Tibial artery (tissue), 4 donors: ENCODE measurements around the gene ADCY4.
"Not testable (repeated sequence)": the region's sequence is repeated elsewhere in the genome, so short reads cannot be mapped to it uniquely, and the experiment has no call there.

Experiments
- DNase-seq, 2 donors: peaks; one replicate each; pipeline ENCODE4 v3.0.0-alpha.2; 2019
- H3K27ac ChIP-seq, 2 donors: fragments of 200-600 bp; sonication (generic) in 1 of 2; 1 replicate in 1 of 2; 2 replicates in 1 of 2; pipeline ENCODE4 v1.5.1; 2018 to 2019; ENCODE audit warnings: mild to moderate bottlenecking in 1 of 2
- H3K27me3 ChIP-seq, 2 donors: fragments of 200-600 bp; sonication (generic) in 1 of 2; one replicate each; pipeline versions ENCODE4 v1.5.1 to v1.6.0; 2016 to 2019
- H3K36me3 ChIP-seq, 3 donors: fragments of 200-600 bp; sonication (generic) in 2 of 3; one replicate each; pipeline ENCODE4 v1.5.1; 2016 to 2019; ENCODE audit warnings: mild to moderate bottlenecking in 2 of 3
- H3K4me1 ChIP-seq, 4 donors: fragments of 200-600 bp; sonication (generic) in 2 of 4; 1 replicate in 3 of 4; 2 replicates in 1 of 4; pipeline ENCODE4 v1.5.1; 2016 to 2019
- H3K4me3 ChIP-seq, 2 donors: fragments of 200-600 bp; sonication (generic) in 1 of 2; 1 replicate in 1 of 2; 2 replicates in 1 of 2; pipeline ENCODE4 v1.5.1; 2018 to 2019; ENCODE audit warnings: mild to moderate bottlenecking in 2 of 2
- H3K9me3 ChIP-seq, 3 donors: fragments of 200-600 bp; sonication (generic) in 1 of 3; one replicate each; pipeline ENCODE4 v1.5.1; 2016 to 2019
- CTCF ChIP-seq, 2 experiments: fragments of 200-600 bp in 1 of 2; fragments of 450-650 bp in 1 of 2; IDR thresholded peaks; one replicate each; pipeline ENCODE4 v1.5.1; 2017 to 2019; ENCODE audit warnings: antibody characterized with exemption in 2 of 2, mild to moderate bottlenecking in 1 of 2, moderate library complexity in 1 of 2
- intact Hi-C: fragments of 100-400 bp; cut with DNase I; formaldehyde crosslinking; loops from one replicate; pipeline ENCODE4 v1.15.0; 2023; ENCODE audit warnings: low total_unique reads

ADCY4 gene

GRCh38 chr14:24360281-24360680 is 25.4 kb upstream of the ADCY4 start:
- Histone ChIP-seq H3K4me1 (peaks cover 0 to 5% (median 3%) of the 10 kb centered on the region in 4 donors), H3K36me3 (no peaks in the 10 kb centered on the region), H3K27me3 (peaks cover 0 to 3% of the 10 kb centered on the region in 2 donors), H3K4me3 (no peak overlapping the region), H3K27ac (no peak overlapping the region), H3K9me3 (no peaks in the 10 kb centered on the region)
- TF ChIP-seq CTCF (IDR thresholded peaks at IDR 0.05): no peak
- intact Hi-C loops: no loop called here
- no peak for DNase-seq

- Histone ChIP-seq H3K4me1 (no peaks in the 10 kb centered on the region), H3K9me3 (no peaks in the 10 kb centered on the region), H3K4me3 (no peak overlapping the region), H3K36me3 (no peaks in the 10 kb centered on the region), H3K27me3 (peaks cover 0 to 30% of the 10 kb centered on the region in 2 donors), H3K27ac (no peak overlapping the region)
- no peak for DNase-seq
- intact Hi-C loops: no loop called here
- TF ChIP-seq CTCF (IDR thresholded peaks at IDR 0.05): no peak
Measured at GRCh38 chr14:24356208-24356607, 21.3 kb upstream of the ADCY4 start.

- Histone ChIP-seq H3K4me1 (no peaks in the 10 kb centered on the region), H3K27me3 (peaks cover 0 to 34% of the 10 kb centered on the region in 2 donors), H3K36me3 (no peaks in the 10 kb centered on the region), H3K4me3 (no peak overlapping the region), H3K9me3 (no peaks in the 10 kb centered on the region), H3K27ac (no peak overlapping the region)
- no peak for TF ChIP-seq CTCF (IDR thresholded peaks at IDR 0.05)
- intact Hi-C loops: no loop called here
- DNase-seq: no peak
Measured at GRCh38 chr14:24355009-24355408, 20.1 kb upstream of the ADCY4 start.

- H3K27ac ChIP-seq, H3K9me3 ChIP-seq, intact Hi-C loops, H3K4me3 ChIP-seq, H3K36me3 ChIP-seq, DNase-seq, H3K4me1 ChIP-seq: not testable (repeated sequence)
- H3K27me3 ChIP-seq: peaks cover 0 to 34% of the 10 kb centered on the region in 2 donors
Measured at GRCh38 chr14:24354482-24354825, 19.6 kb upstream of the ADCY4 start.

GRCh38 chr14:24353559-24354481 is 18.9 kb upstream of the ADCY4 start:
- intact Hi-C loops: no loop called here
- H3K27ac ChIP-seq: no peak overlapping the region
- no peak for DNase-seq

More at GRCh38 chr14:24353559-24354481, 18.9 kb upstream of the ADCY4 start:
- Histone ChIP-seq H3K27me3 (peaks cover 0 to 34% of the 10 kb centered on the region in 2 donors), H3K4me3 (no peak overlapping the region), H3K9me3 (no peaks in the 10 kb centered on the region), H3K36me3 (no peaks in the 10 kb centered on the region), H3K4me1 (no peaks in the 10 kb centered on the region)
- no peak for TF ChIP-seq CTCF (IDR thresholded peaks at IDR 0.05)
